GM12891 (cell line): ENCODE measurements around the gene LGI2.

ENCODE experiments used
- DNase-seq: peaks from one replicate; pipeline ENCODE4 v3.0.0; 2011; ENCODE audit warnings: low spot score; ENCODE audit not compliant: insufficient read length
- FAIRE-seq: peaks from 2 replicates; lab custom pipeline; 2011; peaks lifted over from hg19 to GRCh38; lab: Jason Lieb, UNC
- PAX5 ChIP-seq: IDR thresholded peaks from 2 replicates; pipeline ENCODE4 v1.6.1; 2011; ENCODE audit warnings: low read length, moderate library complexity, mild to moderate bottlenecking; ENCODE audit not compliant: insufficient read depth, severe bottlenecking
- POLR2A ChIP-seq: IDR thresholded peaks from 2 replicates; pipeline ENCODE4 v1.6.1; 2011; ENCODE audit warnings: low read depth, low read length, control low read depth
- POLR2AphosphoS5 ChIP-seq: IDR thresholded peaks from 2 replicates; pipeline ENCODE4 v1.6.1; 2011; ENCODE audit warnings: low read depth, low read length, control low read depth
- POU2F2 ChIP-seq: IDR thresholded peaks from 2 replicates; pipeline ENCODE4 v1.6.1; 2011; ENCODE audit warnings: low read depth, mild to moderate bottlenecking, control low read depth, low read length, moderate library complexity
- SPI1 ChIP-seq: IDR thresholded peaks from 2 replicates; pipeline ENCODE4 v1.6.1; 2011; ENCODE audit warnings: low read depth, low read length, control low read depth
- TAF1 ChIP-seq: IDR thresholded peaks from 2 replicates; pipeline ENCODE4 v1.6.1; 2011; ENCODE audit warnings: low read depth, low read length, control low read depth

Gene LGI2

GRCh38 chr4:24980064-24980690 is 50.6 kb downstream of the LGI2 start:
- peak; percentile 39 for DNase-seq
- TF ChIP-seq TAF1, result no peak
- FAIRE-seq, result peak; percentile 80

GRCh38 chr4:24979554-24979953 is 51.2 kb downstream of the LGI2 start:
- no peak for TF ChIP-seq POU2F2
- TF ChIP-seq POLR2AphosphoS5, result no peak
- no peak for TF ChIP-seq POLR2A
- TF ChIP-seq TAF1, result no peak
- TF ChIP-seq SPI1, result no peak
- TF ChIP-seq PAX5, result no peak
- DNase-seq (no peak), FAIRE-seq (no peak)

- FAIRE-seq (no peak), DNase-seq (no peak)
- TF ChIP-seq SPI1 (no peak), TAF1 (no peak), PAX5 (no peak), POLR2AphosphoS5 (no peak), POLR2A (no peak), POU2F2 (no peak)
These were observed 52.3 kb downstream of the LGI2 start for GRCh38 chr4:24978291-24979075.

- TF ChIP-seq TAF1, result no peak
- TF ChIP-seq POLR2AphosphoS5, result no peak
- TF ChIP-seq POLR2A, result no peak
- no peak for TF ChIP-seq POU2F2
- TF ChIP-seq SPI1, result no peak
- no peak for TF ChIP-seq PAX5
- FAIRE-seq (no peak), DNase-seq (no peak)
These were observed 55.2 kb downstream of the LGI2 start for GRCh38 chr4:24975510-24975909.

GRCh38 chr4:24973747-24974601 is 56.8 kb downstream of the LGI2 start:
- no peak for FAIRE-seq
- TF ChIP-seq PAX5 (no peak), POLR2A (no peak), TAF1 (no peak), POLR2AphosphoS5 (no peak), POU2F2 (no peak), SPI1 (no peak)
- DNase-seq, result no peak

GRCh38 chr4:24973404-24973746 is 57.4 kb downstream of the LGI2 start:
- DNase-seq, result no peak
- no peak for FAIRE-seq
- no peak for TF ChIP-seq PAX5
- TF ChIP-seq POLR2AphosphoS5, result no peak
- TF ChIP-seq POU2F2, result no peak
- no peak for TF ChIP-seq SPI1
- no peak for TF ChIP-seq TAF1
- TF ChIP-seq POLR2A, result no peak

- TF ChIP-seq SPI1, result no peak
- TF ChIP-seq POU2F2, result no peak
- no peak for TF ChIP-seq POLR2A
- TF ChIP-seq PAX5, result no peak
- TF ChIP-seq POLR2AphosphoS5, result no peak
- TF ChIP-seq TAF1, result no peak
- no peak for DNase-seq
- no peak for FAIRE-seq
These were observed 59.6 kb downstream of the LGI2 start for GRCh38 chr4:24971192-24971591.

- no peak for DNase-seq
- FAIRE-seq, result no peak
- TF ChIP-seq TAF1 (no peak), PAX5 (no peak)
These were observed 60.1 kb downstream of the LGI2 start for GRCh38 chr4:24970635-24971034.

GRCh38 chr4:24970191-24970590 is 60.6 kb downstream of the LGI2 start:
- no peak for FAIRE-seq

GRCh38 chr4:24969486-24969885 is 61.3 kb downstream of the LGI2 start:
- TF ChIP-seq PAX5 (no peak), POLR2AphosphoS5 (no peak), POLR2A (no peak), SPI1 (no peak), POU2F2 (no peak), TAF1 (no peak)

More at GRCh38 chr4:24970191-24970590, 60.6 kb downstream of the LGI2 start:
- TF ChIP-seq SPI1, result no peak
- TF ChIP-seq POU2F2, result no peak
- no peak for TF ChIP-seq PAX5
- no peak for TF ChIP-seq POLR2AphosphoS5
- no peak for TF ChIP-seq POLR2A
- TF ChIP-seq TAF1, result no peak
- DNase-seq, result no peak

More at GRCh38 chr4:24969486-24969885, 61.3 kb downstream of the LGI2 start:
- no peak for FAIRE-seq
- DNase-seq, result no peak
